ENCODE results near the gene FGF12. TPM values are rescaled to one million over a fixed set of nuclear protein-coding genes. Genes with fewer than 3 reads are reported as not detected.

FGF12 gene
- total RNA-seq, 4 donors from 2014 or later: 0.94 to 15.9 (median 15.1) TPM

GRCh38 chr3:192156382-192156781, 571.0 kb downstream of the FGF12 start:
- TF ChIP-seq POLR2AphosphoS5 (IDR thresholded peaks at IDR 0.05) (no peak), POLR2A (IDR thresholded peaks at IDR 0.05) (no peak), CTCF (IDR thresholded peaks at IDR 0.05) (no peak), EP300 (IDR thresholded peaks at IDR 0.05) (no peak)
- Histone ChIP-seq H3K9me3 (no peaks in the 10 kb centered on the region), H3K4me3 (no peak overlapping the region), H3K36me3 (no peaks in the 10 kb centered on the region), H3K27ac (no peak overlapping the region), H3K27me3 (no peaks in the 10 kb centered on the region), H3K4me1 (no peaks in the 10 kb centered on the region)
- ATAC-seq: no peak
- WGBS, 2 donors (ENCODE audit: low coverage in 1 of 2): 73 to 83% methylated on average over 1 of the region's 1 CpG

DNA sequence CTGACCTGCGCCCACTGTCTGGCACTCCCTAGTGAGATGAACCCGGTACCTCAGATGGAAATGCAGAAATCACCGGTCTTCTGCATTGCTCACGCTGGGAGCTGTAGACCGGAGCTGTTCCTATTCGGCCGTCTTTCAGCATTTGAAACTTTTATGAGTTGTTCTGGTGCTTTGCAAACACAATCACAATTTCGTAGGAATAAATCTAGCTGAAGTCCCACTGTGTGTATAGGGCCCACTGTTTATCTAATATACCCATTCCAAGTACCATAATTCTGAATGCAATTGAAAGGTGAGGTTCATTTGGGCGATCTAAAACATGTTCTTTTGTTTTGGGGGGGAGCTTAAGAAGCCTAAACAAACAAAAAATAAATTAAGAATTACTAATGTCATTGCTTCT, 572.1 kb downstream of the FGF12 start:
- Histone ChIP-seq H3K36me3 (no peaks in the 10 kb centered on the region), H3K27ac (no peak overlapping the region), H3K4me3 (peak overlapping the region in 1 of 2 donors; percentile 31), H3K27me3 (no peaks in the 10 kb centered on the region), H3K4me1 (no peaks in the 10 kb centered on the region), H3K9me3 (no peaks in the 10 kb centered on the region)
- no peak for ATAC-seq
- WGBS, 2 donors (ENCODE audit: low coverage in 1 of 2): 18 to 28% methylated on average over 7 of the region's 9 CpGs
- TF ChIP-seq CTCF (IDR thresholded peaks at IDR 0.05) (no peak), POLR2A (IDR thresholded peaks at IDR 0.05) (no peak), EP300 (IDR thresholded peaks at IDR 0.05) (no peak), POLR2AphosphoS5 (IDR thresholded peaks at IDR 0.05) (no peak)

GRCh38 chr3:192133271-192133670, 594.1 kb downstream of the FGF12 start:
- WGBS, 2 donors (ENCODE audit: low coverage in 1 of 2): 87 to 100% methylated on average over 1 to 4 of the region's 4 CpGs
- Histone ChIP-seq H3K4me1 (no peaks in the 10 kb centered on the region), H3K27me3 (no peaks in the 10 kb centered on the region), H3K27ac (no peak overlapping the region), H3K36me3 (no peaks in the 10 kb centered on the region), H3K9me3 (no peaks in the 10 kb centered on the region), H3K4me3 (no peak overlapping the region)
- ATAC-seq: no peak
- no peak for TF ChIP-seq POLR2AphosphoS5 (IDR thresholded peaks at IDR 0.05)
- no peak for TF ChIP-seq CTCF (IDR thresholded peaks at IDR 0.05)

DNA sequence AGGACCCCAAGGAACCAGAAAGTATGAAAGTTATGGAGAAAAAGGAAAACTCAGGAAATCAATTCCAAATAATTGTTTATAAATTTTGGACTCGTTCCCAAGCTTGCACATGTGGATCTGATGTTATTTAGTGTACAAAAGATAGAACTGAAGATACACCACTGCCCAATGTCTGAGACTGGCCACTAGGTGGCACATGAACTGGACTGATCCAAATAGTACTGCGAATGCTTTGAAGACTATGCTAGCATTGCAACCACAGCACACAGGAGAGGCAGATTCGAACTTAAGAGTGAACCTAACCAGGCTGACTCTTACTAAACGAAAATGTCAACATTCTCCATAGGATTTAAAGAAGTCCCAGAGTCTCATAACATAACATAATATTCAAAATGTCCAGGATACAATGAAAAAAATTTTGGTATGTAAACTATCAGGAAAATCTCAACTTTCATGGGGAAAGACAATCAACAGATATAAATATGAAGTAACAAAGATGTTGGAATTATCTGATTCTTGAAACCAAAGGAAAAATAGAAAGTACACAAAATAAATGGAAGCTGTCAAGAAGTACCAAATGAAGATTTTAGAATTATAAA, 596.7 kb downstream of the FGF12 start:
- Histone ChIP-seq H3K27ac (no peak overlapping the region), H3K9me3 (no peaks in the 10 kb centered on the region), H3K4me3 (no peak overlapping the region), H3K4me1 (no peaks in the 10 kb centered on the region), H3K36me3 (no peaks in the 10 kb centered on the region), H3K27me3 (no peaks in the 10 kb centered on the region)
- ATAC-seq: peak; percentile 61
- 24 to 27% methylated on average over 4 of the region's 4 CpGs for WGBS, 2 donors (ENCODE audit: low coverage in 1 of 2)
- TF ChIP-seq CTCF (IDR thresholded peaks at IDR 0.05): peak; percentile 59 to 74 (median 72)
- TF ChIP-seq POLR2AphosphoS5 (IDR thresholded peaks at IDR 0.05): no peak
- TF ChIP-seq EP300 (IDR thresholded peaks at IDR 0.05): no peak

- WGBS, 2 donors (ENCODE audit: low coverage in 1 of 2): 67 to 80% methylated on average over 1 of the region's 1 CpG
- TF ChIP-seq POLR2AphosphoS5 (IDR thresholded peaks at IDR 0.05) (no peak), POLR2A (IDR thresholded peaks at IDR 0.05) (no peak), CTCF (IDR thresholded peaks at IDR 0.05) (no peak), EP300 (IDR thresholded peaks at IDR 0.05) (no peak)
These were observed 597.8 kb downstream of the FGF12 start for GRCh38 chr3:192129586-192129985.

More at GRCh38 chr3:192129586-192129985, 597.8 kb downstream of the FGF12 start:
- ATAC-seq: no peak
- no peaks in the 10 kb centered on the region for H3K36me3 ChIP-seq
- no peaks in the 10 kb centered on the region for H3K27me3 ChIP-seq
- no peak overlapping the region for H3K4me3 ChIP-seq
- H3K4me1 ChIP-seq: no peaks in the 10 kb centered on the region
- no peak overlapping the region for H3K27ac ChIP-seq
- H3K9me3 ChIP-seq: no peaks in the 10 kb centered on the region
